ENCODE data around the gene BICRAL.
"Not testable (repeated sequence)": the region's sequence is repeated elsewhere in the genome, so short reads cannot be mapped to it uniquely, and the experiment has no call there.

Gene BICRAL

DNA sequence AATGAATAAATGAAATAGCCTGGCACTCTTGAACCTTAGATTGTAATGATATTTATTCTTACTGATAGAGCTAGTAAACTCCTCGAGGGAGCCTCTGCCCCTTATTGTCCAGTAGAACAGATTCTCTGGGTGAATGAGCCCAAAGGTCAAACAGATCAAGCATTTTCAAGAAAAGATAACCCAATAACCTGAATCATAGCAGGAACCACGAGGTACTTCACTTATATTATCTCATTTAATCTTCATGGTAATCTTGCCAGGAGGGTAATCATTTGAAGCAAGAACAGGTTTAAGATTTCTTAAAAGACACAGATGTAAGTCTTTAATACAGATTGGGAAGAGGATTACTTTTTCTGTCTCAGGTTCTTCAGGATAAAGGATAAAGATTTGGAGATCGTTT is 18.9 kb upstream of the BICRAL start:
- DNase-seq: no peak

- DNase-seq: no peak
Observed at GRCh38 chr6:42764911-42765648, 16.8 kb upstream of the BICRAL start.

DNA sequence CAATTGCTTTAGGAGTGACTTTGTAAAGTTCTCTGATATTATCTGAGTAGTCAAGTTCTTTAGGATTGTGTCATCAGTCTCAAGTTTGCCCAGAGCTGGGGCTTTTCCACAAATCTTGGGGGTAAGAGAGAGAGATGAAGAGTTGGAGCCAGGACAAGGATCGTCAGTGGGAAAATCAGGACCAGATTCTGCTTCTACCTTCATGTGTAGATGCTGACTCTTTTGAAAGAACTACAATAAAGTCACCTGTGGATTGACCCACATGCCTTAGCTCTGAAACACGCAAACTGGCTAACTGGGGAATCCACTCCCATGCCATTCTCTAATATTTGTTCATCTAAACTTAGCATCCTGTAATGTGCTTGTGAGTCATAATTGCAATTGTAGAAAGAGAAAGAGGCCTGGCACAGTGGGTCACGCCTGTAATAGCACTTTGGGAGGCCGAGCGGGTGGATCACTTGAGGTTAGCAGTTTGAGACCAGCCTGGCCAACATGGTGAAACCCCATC is 15.6 kb upstream of the BICRAL start:
- no peak for DNase-seq

DNA sequence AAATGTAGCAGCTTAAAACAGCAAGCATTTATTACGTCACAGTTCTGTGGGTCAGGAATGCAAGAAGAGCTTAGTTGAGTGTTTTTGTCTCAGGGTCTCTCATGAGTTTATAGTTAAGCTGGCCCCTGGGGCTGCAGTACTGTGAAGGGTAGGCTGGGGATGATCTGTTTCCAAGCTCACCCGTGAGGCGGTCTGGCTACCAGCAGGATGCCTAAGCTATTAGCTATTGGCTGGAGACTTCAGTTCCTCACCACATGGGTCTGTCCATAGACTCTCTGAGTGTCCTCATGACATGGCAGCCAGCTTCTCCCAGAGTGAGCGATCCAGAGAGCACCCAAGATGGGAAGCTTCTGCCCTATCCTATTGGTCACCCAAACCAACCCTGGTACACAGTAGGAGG is 12.8 kb upstream of the BICRAL start:
- no peak for DNase-seq

- no peak for DNase-seq
Observed at GRCh38 chr6:42769836-42770235, 12.0 kb upstream of the BICRAL start.

- no peak for DNase-seq
Observed at GRCh38 chr6:42771741-42772100, 10.1 kb upstream of the BICRAL start.

DNA sequence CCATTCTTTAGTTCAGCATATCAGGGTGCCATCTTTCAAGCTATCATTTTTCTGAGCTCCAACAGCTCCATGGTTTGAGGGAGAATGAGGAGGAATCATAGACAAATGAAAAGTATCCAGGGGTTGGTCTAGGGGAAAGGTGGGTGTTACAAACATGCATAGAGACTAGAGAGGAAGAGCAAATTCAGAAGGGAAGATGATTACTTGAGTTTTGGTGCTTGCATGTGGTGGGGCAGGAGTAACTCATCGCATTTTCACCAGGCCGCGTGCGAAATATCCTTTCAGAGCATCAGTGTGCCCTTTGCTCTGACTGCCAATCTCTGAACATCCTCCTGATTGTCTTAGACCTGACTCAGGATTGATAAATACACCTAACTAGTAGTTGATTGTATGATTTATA is 7.7 kb upstream of the BICRAL start:
- DNase-seq: no peak

- not testable (repeated sequence) for DNase-seq
Observed at GRCh38 chr6:42774821-42775487, 6.9 kb upstream of the BICRAL start.

DNA sequence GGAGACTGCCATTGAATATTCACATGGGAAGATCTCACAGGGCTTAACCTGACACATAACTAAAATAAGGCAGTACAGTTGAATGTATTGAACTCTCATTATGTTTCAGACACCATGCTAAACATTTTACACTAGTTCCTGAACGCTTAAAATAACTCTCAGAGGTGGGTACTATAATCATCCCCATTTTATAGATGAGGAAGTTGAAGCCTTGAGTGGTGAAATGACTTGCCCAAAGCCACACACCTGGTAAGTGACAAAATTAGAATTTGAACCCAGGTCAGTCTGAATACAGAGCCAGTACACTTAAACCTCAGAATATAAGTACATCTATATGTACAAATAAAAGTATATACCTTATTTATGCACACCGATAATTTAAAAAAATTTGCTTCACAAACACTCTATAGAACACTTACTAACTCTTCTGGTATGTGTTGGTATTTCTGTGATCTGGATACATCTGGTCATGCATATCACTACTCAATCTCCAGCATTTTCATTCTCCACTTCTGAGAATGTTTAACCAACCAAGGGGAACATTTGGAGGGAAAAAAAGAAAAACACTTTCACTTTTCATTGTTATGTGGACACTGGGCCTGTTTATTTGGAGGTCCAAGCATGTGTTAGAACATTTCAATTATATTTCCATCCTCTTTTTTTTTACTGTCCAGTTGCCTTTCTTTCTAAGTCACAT is 4.6 kb upstream of the BICRAL start:
- no peak for DNase-seq

DNA sequence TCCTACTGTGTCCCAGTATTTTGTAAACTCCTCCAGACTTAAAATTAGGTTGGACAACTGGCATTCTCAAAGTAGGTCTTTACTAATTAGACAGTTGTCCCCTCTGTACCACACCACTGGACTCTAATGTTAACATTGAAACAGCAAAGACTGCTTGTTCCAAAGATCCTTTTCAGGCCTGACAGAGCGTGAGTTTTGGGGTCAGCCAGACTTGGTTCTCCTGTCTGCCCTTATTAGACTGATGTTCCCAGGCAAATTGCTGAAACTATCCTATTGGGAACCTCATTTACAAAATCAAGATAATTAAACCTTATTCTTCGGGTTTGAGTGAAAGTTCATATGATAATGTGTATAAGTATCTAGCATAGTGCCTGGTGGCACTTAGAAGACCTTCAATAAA is 3.7 kb upstream of the BICRAL start:
- DNase-seq: no peak

DNA sequence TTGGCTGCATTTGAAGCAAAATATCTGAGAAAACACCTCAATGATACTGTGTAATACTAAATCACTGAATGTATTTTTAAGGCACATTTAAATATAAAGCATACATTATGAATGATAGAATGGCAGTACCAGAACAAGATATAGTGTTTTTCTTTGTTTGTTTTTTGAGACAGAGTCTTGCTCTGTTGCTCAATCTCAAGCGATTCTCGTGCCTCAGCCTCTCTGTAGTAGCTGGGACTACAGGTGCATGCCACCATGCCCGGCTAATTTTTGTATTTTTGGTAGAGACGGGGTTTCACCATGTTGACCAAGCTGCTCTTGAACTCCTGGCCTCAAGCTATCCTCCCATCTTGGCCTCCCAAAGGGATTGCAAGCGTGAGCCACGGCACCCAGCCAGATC is 2.3 kb upstream of the BICRAL start:
- no peak for DNase-seq

DNA sequence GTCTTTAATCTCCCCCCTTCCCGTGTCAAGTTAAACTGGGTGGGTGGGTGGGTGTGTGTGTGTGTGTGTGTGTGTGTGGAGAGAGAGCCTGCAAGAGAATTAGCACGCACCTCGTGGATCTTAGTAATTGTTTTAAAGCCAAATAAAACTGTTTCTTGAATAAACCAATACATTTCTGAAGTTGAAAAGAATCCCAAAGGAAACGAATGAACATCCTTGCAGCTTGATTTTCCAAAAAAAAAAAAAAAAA is 381 bp upstream of the BICRAL start:
- no peak for DNase-seq

GRCh38 chr6:42782689-42783176 is 881 bp downstream of the BICRAL start:
- peak; percentile 74 for DNase-seq

DNA sequence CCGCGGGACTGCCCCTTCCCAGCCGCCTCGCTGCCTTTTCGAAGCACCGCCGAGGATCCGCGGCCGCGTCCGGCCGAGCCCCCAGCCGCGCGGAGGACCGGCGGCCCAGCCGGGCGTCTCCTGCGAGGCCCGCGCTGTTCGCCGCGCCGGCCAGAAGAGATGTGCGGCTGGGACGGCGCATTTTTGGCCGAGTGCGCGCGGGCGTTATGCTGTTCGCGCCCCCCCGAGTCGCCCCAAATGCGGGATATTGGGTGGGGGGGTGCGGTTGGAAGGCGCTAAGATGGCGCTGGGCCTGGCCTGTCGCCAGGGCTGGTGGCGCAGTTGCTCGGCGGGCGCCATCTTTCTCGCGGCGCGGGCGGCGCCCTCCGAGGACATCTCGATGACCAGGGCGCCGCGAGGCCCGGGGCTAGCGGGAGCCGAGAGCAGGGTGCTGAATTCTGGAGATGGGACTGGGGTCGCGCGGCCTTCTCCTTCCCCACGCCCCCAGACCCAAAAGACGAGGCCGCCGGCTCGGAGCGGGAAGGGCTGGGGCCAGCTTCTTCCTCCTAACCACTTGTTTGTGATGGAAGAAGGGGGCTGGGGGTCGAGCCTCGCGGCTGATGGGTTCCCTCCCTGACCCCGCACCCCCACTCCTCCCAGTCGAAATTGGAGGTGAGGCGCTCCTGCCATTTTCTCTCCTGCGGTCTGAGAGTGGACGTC is 1.5 kb downstream of the BICRAL start:
- DNase-seq: peak; percentile 78

GRCh38 chr6:42783876-42784642 is 2.2 kb downstream of the BICRAL start:
- DNase-seq: no peak

GRCh38 chr6:42784717-42785498 is 3.1 kb downstream of the BICRAL start:
- no peak for DNase-seq

- no peak for DNase-seq
Observed at GRCh38 chr6:42786525-42786985, 4.7 kb downstream of the BICRAL start.

- no peak for DNase-seq
Observed at GRCh38 chr6:42787063-42787472, 5.2 kb downstream of the BICRAL start.

GRCh38 chr6:42788671-42789070 is 6.8 kb downstream of the BICRAL start:
- no peak for DNase-seq

- no peak for DNase-seq
Observed at GRCh38 chr6:42790549-42791181, 8.8 kb downstream of the BICRAL start.

- DNase-seq: no peak
Observed at GRCh38 chr6:42791706-42792320, 10.0 kb downstream of the BICRAL start.

Measured in NCI-H1105 (cell line).